Keratinocyte (primary cell): Measurements from ENCODE around the gene CIDEA. TPM values are rescaled to one million over a fixed set of nuclear protein-coding genes. Genes with fewer than 3 reads are reported as not detected.

Experiments
- DNase-seq: peaks from one replicate; pipeline ENCODE4 v3.0.0-alpha.2; 2011; ENCODE audit warnings: low read depth, missing footprints, low spot score
- FAIRE-seq: peaks from 2 replicates; lab custom pipeline; 2011; peaks lifted over from hg19 to GRCh38; lab: Jason Lieb, UNC
- H2AFZ ChIP-seq: 2 replicates; pipeline ENCODE4 v1.6.0; 2012; ENCODE audit warnings: low read length, control low read depth, inconsistent platforms; ENCODE audit not compliant: control insufficient read depth
- H3K27ac ChIP-seq: 2 replicates; pipeline ENCODE4 v1.5.1; 2011; ENCODE audit warnings: low read length; ENCODE audit not compliant: control insufficient read depth, insufficient read depth
- H3K27me3 ChIP-seq: 3 replicates; pipeline ENCODE4 v1.6.0; 2011; ENCODE audit warnings: low read length; ENCODE audit not compliant: control insufficient read depth, insufficient read depth; ENCODE audit errors: extremely low read depth
- H3K36me3 ChIP-seq, 2 experiments: 2 replicates in 1 of 2; 3 replicates in 1 of 2; pipeline ENCODE4 v1.5.1; 2011; ENCODE audit warnings: low read length in 2 of 2, mild to moderate bottlenecking in 1 of 2; ENCODE audit not compliant: control insufficient read depth in 2 of 2, insufficient read depth in 2 of 2; ENCODE audit errors: extremely low read depth in 1 of 2
- H3K4me1 ChIP-seq: 3 replicates; pipeline ENCODE4 v1.5.1; 2011; ENCODE audit warnings: low read length; ENCODE audit not compliant: control insufficient read depth, insufficient read depth; ENCODE audit errors: extremely low read depth
- H3K4me2 ChIP-seq: 3 replicates; pipeline ENCODE4 v1.6.0; 2011; ENCODE audit warnings: low read depth, low read length; ENCODE audit not compliant: control insufficient read depth, insufficient read depth; ENCODE audit errors: extremely low read depth
- H3K4me3 ChIP-seq, 3 experiments: fragments of 200-600 bp in 1 of 3; sonication (generic) in 1 of 3; 2 replicates in 2 of 3; 3 replicates in 1 of 3; pipeline ENCODE4 v1.5.1; 2011 to 2016; ENCODE audit warnings: low read length in 3 of 3, mild to moderate bottlenecking in 3 of 3, control low read depth in 2 of 3, inconsistent platforms in 1 of 3, low read depth in 1 of 3, mixed read lengths in 1 of 3, mixed run types in 1 of 3, moderate library complexity in 1 of 3; ENCODE audit not compliant: control insufficient read depth in 2 of 3, insufficient read depth in 2 of 3; ENCODE audit errors: extremely low read depth in 1 of 3
- H3K79me2 ChIP-seq: 2 replicates; pipeline ENCODE4 v1.6.0; 2012; ENCODE audit warnings: low read length; ENCODE audit not compliant: control insufficient read depth, insufficient read depth
- H3K9ac ChIP-seq: 3 replicates; pipeline ENCODE4 v1.6.0; 2011; ENCODE audit warnings: low read length; ENCODE audit not compliant: control insufficient read depth, insufficient read depth; ENCODE audit errors: extremely low read depth
- H3K9me1 ChIP-seq: 3 replicates; pipeline ENCODE4 v1.6.0; 2011; ENCODE audit warnings: low read length; ENCODE audit not compliant: control insufficient read depth, insufficient read depth; ENCODE audit errors: extremely low read depth
- H3K9me3 ChIP-seq: 2 replicates; pipeline ENCODE4 v1.5.1; 2012; ENCODE audit warnings: low read depth, low read length; ENCODE audit not compliant: control insufficient read depth
- H4K20me1 ChIP-seq: 3 replicates; pipeline ENCODE4 v1.6.0; 2011; ENCODE audit warnings: low read length; ENCODE audit not compliant: control insufficient read depth, insufficient read depth; ENCODE audit errors: extremely low read depth
- CTCF ChIP-seq, 3 experiments: IDR thresholded peaks in 1 of 3; conservative IDR thresholded peaks in 1 of 3; optimal IDR thresholded peaks in 1 of 3; 2 replicates in 2 of 3; 3 replicates in 1 of 3; pipeline versions ENCODE3 to v1.5.1; 2011; ENCODE audit warnings: low read length in 3 of 3, mild to moderate bottlenecking in 3 of 3, moderate library complexity in 2 of 3, control low read depth in 1 of 3, inconsistent platforms in 1 of 3; ENCODE audit not compliant: insufficient read depth in 2 of 3; ENCODE audit errors: extremely low read depth in 1 of 3
- EZH2 ChIP-seq: IDR thresholded peaks from one replicate; pipeline ENCODE4 v1.6.1; 2012; ENCODE audit warnings: inconsistent platforms, mild to moderate bottlenecking, low read length, moderate library complexity
- dilution Hi-C: fragments of 300-500 bp; cut with MboI; formaldehyde crosslinking; loops from one replicate; pipeline ENCODE4 v1.7.0; 2020; ENCODE audit warnings: low sequenced_read_pairs; ENCODE audit not compliant: extremely low pct_ligation_motif_present
- polyA plus RNA-seq, 5 experiments: library from polyadenylated mRNA; depleted of rRNA in 3 of 5; stranded (reverse) in 3 of 5; stranded (forward) in 1 of 5; unstranded in 1 of 5; fragments of >200 nt; gene quantifications; 1 replicate in 1 of 5; 2 replicates in 3 of 5; 3 replicates in 1 of 5; pipeline versions ENCODE4 v1.2.1 to v1.2.3, GENCODE V29; 2011 to 2012; ENCODE audit warnings: missing spikeins in 2 of 5, low read depth in 1 of 5, low replicate concordance in 1 of 5

The CIDEA gene
- polyA plus RNA-seq, 1 donor (not counting 4 experiments of a cell fraction or from before 2014, with no cell fraction given) = 1.2 TPM

- Histone ChIP-seq H3K4me2 (no peak overlapping the region), H3K27ac (no peak overlapping the region), H3K9ac (no peak overlapping the region), H3K9me1 (no peaks in the 10 kb centered on the region), H3K79me2 (no peaks in the 10 kb centered on the region), H4K20me1 (no peaks in the 10 kb centered on the region), H3K36me3 (no peaks in the 10 kb centered on the region), H3K4me1 (peaks cover 21% of the 10 kb centered on the region), H3K27me3 (no peaks in the 10 kb centered on the region), H3K4me3 (no peak overlapping the region), H3K9me3 (no peaks in the 10 kb centered on the region), H2AFZ (peak overlapping the region; percentile 46)
- DNase-seq (no peak), FAIRE-seq (no peak)
- TF ChIP-seq EZH2 (no peak), CTCF (optimal IDR thresholded peaks at IDR 0.05 in 1 of 3, IDR thresholded peaks at IDR 0.05 in 1 of 3, conservative IDR thresholded peaks at IDR 0.05 in 1 of 3; ENCODE audit: extremely low read depth in 1 of 3, insufficient read depth in 2 of 3, low read length in 3 of 3) (no peak)
- dilution Hi-C loops = no loop called here
Measured at GRCh38 chr18:12302391-12303147, 48.4 kb downstream of the CIDEA start.

- Histone ChIP-seq H3K9ac (no peak overlapping the region), H3K79me2 (peaks cover 10% of the 10 kb centered on the region), H4K20me1 (no peaks in the 10 kb centered on the region), H3K4me2 (no peak overlapping the region), H3K9me1 (no peaks in the 10 kb centered on the region), H3K4me1 (peaks cover 23% of the 10 kb centered on the region), H3K4me3 (no peak overlapping the region), H3K36me3 (peaks cover 2% of the 10 kb centered on the region in 2 experiments), H2AFZ (peak overlapping the region; percentile 3), H3K27ac (no peak overlapping the region), H3K27me3 (no peaks in the 10 kb centered on the region), H3K9me3 (no peaks in the 10 kb centered on the region)
- peak; percentile 79 for FAIRE-seq
- TF ChIP-seq EZH2 (no peak), CTCF (optimal IDR thresholded peaks at IDR 0.05 in 1 of 3, IDR thresholded peaks at IDR 0.05 in 1 of 3, conservative IDR thresholded peaks at IDR 0.05 in 1 of 3; ENCODE audit: extremely low read depth in 1 of 3, insufficient read depth in 2 of 3, low read length in 3 of 3) (no peak)
- dilution Hi-C loops = no loop called here
- no peak for DNase-seq
Measured at GRCh38 chr18:12304351-12305210, 50.4 kb downstream of the CIDEA start.
